HEK293T (cell line): ENCODE measurements around the gene HYAL2.

ENCODE experiments used
- BHLHE40 ChIP-seq: fragments of 450-650 bp; IDR thresholded peaks from 2 replicates; pipeline ENCODE4 v1.6.1; 2016; ENCODE audit warnings: mild to moderate bottlenecking, moderate library complexity, borderline replicate concordance
- FOXK2 ChIP-seq: fragments of 450-650 bp; IDR thresholded peaks from 2 replicates; pipeline ENCODE4 v1.6.1; 2016; ENCODE audit warnings: mild to moderate bottlenecking
- FOXM1 ChIP-seq: fragments of 450-650 bp; IDR thresholded peaks from 2 replicates; pipeline ENCODE4 v1.6.1; 2017; ENCODE audit warnings: mild to moderate bottlenecking, borderline replicate concordance
- LEF1 ChIP-seq: fragments of 450-650 bp; IDR thresholded peaks from 2 replicates; pipeline ENCODE4 v1.6.1; 2017; ENCODE audit warnings: mild to moderate bottlenecking, borderline replicate concordance
- NFRKB ChIP-seq: fragments of 450-650 bp; IDR thresholded peaks from 2 replicates; pipeline ENCODE4 v1.6.1; 2016; ENCODE audit warnings: mild to moderate bottlenecking, moderate library complexity
- TARDBP ChIP-seq: fragments of 450-650 bp; IDR thresholded peaks from 2 replicates; pipeline ENCODE4 v1.6.1; 2016
- ZNF384 ChIP-seq: fragments of 450-650 bp; IDR thresholded peaks from 2 replicates; pipeline ENCODE4 v1.6.1; 2016
- TF ChIP-seq, protein P1 (sequence below): fragments of 450-650 bp; IDR thresholded peaks from 2 replicates; pipeline ENCODE4 v1.6.1; 2016

DNA sequence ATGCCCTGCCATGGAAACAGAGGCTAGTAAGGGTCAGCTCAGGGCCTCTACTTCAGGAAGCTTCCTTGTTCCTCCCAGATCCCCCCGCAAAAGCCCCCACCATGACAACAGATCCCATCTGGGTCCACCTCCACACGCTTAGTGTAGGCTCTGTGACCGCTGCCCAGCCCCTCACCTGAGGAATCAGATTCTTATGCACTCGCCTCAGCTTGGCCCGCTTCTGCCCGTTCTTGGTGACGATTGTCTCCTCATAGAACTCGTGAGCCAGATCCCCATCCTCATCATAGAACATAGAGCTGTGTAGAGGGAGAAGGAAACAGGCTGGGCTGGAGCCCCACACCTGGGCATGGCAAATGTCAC lies 3.6 kb upstream of the HYAL2 start:
- no peak for TF ChIP-seq ZNF384
- TF ChIP-seq FOXK2 = no peak
- TF ChIP-seq LEF1 = no peak
- TF ChIP-seq, protein P1, sequence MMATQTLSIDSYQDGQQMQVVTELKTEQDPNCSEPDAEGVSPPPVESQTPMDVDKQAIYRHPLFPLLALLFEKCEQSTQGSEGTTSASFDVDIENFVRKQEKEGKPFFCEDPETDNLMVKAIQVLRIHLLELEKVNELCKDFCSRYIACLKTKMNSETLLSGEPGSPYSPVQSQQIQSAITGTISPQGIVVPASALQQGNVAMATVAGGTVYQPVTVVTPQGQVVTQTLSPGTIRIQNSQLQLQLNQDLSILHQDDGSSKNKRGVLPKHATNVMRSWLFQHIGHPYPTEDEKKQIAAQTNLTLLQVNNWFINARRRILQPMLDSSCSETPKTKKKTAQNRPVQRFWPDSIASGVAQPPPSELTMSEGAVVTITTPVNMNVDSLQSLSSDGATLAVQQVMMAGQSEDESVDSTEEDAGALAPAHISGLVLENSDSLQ = no peak
- no peak for TF ChIP-seq NFRKB
- TF ChIP-seq TARDBP = no peak
- no peak for TF ChIP-seq FOXM1
- no peak for TF ChIP-seq BHLHE40
